T-helper 1 cell (primary cell): ENCODE measurements around the gene ST8SIA1.

Experiments
- DNase-seq, 5 donors: peaks; one replicate each; pipeline ENCODE4 v3.0.0-alpha.2; 2012 to 2020

ST8SIA1 gene

DNA sequence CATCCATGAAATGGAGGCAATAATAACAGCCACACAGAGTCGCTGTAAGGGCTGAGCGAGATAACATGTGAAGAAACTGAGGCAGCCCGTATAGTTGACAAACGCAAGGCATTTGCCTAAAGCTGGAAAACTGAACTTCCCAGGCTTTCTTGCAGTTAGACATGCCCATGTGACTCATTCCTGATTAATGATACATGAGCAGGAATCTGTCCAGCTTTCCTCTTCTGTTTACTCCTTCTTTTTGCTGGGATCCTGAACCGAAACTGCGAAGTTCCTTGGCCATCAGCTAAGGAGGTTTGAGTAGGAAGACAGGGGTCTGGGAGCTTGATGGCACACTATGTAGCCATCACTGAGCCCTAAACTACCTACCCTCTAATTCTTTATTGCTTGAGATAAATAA is 52.2 kb downstream of the ST8SIA1 start:
- DNase-seq = no peak

DNA sequence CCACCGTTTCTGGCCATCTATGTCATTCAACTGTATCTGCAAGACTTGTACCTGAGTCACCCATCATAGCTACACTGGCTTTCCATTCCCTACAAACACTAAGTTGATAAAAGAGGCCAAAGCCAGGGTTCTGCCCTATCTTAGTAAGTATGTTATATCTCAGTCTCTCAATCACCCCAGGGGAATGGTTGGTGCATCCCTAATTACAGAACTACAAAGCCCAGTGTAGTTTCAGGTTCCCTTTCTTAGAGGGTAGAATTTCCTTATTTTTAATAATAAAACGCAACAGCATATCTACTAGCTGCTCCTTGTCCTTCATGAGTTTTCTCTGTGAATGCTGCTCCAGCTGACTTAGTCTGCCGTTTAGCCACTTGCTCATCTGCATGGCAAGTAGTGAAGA is 57.6 kb downstream of the ST8SIA1 start:
- no peak for DNase-seq

DNA sequence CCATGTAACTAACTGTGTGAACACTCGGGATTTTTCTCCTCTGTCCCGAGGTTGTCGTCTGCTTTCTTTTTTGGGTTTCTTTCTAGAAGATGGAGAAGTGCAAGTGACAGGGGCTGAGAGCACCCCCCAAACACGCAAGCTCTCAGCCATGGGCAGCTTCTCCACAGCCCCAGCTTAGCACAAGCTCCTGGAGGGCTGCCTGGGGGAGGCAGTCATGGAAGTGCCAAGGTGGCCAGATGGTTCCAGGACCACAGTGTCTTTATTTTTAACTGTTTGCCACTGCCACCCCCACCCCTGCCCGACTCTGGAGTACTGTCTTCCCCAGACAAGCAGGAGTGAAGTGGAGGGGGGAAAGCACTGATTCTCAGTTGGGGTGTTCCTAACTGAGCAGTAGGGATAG is 58.2 kb downstream of the ST8SIA1 start:
- no peak for DNase-seq

DNA sequence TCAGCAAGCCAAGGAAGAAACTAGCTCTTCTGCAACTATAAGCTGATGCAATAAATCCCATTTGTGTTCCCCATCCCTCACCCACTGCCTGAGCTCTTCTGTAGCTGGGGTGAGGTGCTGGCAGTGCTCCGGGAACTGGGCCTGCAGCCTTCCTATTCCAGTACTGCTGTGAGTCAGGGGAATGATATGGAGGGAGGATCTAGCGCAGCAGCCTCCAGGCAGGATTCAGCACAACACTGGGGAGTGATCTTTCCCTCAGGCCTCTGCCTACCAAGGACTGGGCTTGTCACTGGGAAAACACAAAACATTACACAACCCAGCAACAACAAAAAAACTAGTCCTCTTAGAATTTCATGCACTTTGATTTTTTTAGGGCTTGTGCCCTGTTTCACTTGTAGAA is 58.7 kb downstream of the ST8SIA1 start:
- no peak for DNase-seq

DNA sequence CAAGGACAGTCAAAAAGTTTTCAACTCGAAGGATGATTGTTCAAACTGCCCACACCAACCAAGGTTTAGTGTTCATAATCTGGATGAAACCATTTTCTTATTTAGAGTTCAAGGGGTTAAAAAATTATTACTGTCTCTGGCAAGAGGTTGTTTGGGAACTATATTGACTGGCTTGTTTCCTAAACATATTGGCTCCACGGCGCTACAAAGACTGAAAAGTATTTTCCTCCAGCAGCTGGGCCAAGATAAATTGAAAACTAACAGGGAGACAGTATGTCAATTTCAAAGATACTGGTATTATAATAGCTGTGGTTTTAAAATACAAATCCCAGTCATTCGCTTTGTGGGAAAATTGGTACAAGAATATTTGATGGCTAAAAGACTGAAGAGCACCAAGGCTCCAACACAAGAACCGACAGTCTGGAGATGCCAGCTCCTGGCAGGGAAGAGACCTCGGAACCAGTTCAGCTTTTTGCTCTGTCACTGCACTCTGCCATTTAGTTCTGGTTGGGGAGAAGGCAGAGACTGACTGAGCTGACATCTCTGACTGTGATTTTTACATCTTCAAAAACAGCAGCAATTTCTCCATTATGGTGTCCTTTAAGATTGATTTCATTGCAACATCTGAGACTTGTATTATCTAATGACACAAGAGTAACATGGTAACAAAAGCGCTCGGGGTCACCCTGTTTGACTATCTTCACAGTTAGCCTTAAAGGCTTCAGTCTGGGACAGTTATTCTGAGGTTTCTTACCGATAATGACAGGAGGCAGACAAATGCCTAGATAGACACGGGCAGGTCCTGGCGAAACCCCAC is 62.0 kb downstream of the ST8SIA1 start:
- DNase-seq = no peak

DNA sequence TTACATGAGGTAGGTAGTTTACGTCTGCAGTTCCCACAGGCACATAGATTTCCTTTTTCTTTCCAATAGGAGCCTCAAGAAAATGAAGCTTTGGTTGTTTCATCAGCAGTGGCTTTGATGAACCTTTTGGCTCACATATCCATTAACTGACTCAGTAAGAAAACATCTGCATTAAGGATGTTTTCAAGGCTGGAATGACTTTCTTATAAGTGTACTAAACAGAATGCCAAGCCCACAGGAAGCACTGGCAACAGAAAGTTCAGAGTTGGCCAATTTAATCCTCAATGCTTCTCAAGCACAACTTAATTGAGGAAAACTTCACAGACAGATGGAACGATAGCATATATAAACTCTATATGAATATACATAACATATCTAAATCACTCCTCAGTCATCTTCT is 63.5 kb downstream of the ST8SIA1 start:
- DNase-seq = no peak

DNA sequence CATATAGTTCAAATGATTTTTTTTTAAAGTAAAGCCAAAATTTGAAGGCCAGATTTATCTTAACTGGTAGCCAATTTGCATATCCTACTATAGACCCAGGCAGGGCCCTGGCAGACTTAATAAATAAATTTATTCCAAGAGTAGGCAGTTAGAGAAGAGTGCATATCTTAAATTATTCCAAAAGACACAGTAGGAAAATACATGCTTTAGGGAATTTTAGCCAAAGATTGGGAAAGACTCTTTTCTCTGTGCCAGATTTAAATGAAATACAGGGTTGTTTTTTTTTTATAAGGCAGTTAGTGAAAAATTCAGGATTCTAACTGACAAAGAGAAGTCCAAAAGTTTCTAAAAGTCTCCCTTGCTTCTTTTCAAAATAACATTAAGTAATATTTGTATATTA is 65.5 kb downstream of the ST8SIA1 start:
- no peak for DNase-seq

DNA sequence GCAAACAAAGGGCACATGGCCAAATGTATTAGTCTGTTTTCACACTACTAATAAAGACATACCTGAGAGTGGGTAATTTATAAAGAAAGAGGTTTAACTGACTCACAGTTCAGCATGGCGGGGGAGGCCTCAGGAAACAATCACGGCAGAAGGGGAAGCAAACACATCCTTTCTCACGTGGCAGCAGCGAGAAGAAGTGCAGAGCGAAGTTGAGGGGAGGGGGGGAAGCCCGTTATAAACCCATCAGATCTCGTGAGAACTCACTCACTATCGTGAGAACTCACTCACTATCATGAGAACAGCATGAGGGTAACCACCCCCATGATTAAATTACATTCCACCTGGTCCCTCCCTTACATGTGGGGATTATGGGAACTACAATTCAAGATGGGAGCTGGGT is 66.1 kb downstream of the ST8SIA1 start:
- DNase-seq = no peak

DNA sequence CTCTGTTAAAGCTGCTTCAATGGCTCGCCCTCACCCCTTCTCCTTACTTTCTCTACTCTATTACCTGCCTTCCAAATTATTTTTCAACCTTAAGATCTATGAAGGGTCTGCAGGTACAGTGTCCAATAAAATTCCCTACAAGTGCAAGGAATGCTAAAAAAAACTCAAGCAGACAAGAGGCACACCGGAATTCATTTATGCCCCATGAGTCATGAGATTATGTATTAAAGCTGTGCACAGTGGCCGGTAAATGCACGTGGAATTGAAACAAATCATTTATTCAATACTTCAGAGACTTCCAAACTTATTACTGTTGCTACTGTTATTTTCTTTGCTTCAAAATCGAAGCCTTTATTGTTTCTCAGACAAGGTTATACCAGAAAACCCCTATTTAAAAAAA is 68.4 kb downstream of the ST8SIA1 start:
- no peak for DNase-seq

DNA sequence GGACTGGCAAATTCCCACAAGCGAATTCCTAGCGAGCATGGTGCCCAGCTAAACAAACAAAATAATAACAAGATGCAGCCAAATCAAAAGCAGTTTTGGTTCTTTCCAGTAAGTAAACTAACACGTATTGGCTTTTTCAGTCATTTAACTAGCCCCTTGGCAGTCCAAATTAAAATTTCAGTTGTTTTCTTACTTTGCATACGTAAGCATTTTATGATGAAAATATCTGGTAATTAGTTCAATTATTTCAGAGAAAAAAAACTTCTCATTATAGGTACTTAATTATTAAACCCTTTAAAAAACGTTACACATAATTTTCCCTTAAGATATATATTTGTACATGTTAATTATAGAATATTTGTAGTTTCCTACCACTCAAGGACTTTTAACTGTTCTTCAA is 70.1 kb downstream of the ST8SIA1 start:
- DNase-seq = no peak

DNA sequence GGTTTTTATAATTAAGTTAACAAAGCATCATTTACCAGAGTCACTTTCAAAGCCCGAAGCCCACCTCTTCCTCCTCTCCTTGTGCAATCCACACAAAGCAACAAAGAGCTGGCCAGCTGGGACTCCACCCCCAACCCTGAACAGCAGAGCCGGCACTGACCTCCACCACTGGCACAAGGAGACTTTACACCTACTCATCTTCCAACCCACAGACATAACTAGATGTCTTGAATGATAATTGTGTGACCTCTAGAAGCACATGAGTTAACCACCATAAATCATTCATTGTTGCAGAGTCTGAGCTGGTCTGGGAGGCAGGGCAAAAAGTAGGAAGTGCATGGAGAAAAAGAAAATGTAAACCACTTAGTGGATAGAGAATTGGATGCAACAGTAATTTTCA is 72.2 kb downstream of the ST8SIA1 start:
- DNase-seq = no peak

DNA sequence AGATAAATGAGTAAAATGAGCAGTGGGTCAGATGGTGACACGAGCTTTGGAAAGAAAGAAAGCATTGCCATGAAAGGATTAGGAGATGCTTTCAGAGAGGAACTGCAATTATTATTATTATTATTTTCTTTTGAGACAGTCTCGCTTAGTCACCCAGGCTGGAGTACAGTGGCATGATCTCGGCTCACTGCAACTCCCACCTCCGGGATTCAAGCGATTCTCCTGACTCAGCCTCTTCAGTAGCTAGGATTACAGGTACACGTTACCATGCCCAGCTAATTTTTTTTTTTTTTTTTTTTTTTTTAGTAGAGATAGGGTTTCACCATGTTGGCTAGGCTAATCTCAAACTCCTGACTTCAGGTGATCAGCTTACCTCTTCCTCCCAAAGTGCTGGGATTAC is 77.4 kb downstream of the ST8SIA1 start:
- no peak for DNase-seq

DNA sequence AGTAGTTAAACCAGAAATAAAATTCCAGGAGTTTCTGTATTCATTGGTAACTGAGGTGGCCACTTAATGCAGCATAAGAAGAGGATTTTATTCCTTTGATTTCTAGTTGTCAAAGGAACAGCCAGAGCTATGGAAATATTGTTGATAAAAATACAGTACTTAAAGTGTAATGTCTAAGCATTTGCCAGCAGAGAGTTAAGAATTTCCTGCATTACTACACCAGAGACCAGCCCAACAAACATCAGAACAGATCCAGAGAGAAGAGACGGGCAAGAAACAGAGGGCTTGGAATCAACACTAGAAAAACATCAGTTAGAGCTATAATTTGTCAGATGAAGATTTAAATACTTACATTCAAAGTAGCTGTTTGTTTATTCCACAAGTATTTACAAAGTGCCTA is 77.9 kb downstream of the ST8SIA1 start:
- no peak for DNase-seq

DNA sequence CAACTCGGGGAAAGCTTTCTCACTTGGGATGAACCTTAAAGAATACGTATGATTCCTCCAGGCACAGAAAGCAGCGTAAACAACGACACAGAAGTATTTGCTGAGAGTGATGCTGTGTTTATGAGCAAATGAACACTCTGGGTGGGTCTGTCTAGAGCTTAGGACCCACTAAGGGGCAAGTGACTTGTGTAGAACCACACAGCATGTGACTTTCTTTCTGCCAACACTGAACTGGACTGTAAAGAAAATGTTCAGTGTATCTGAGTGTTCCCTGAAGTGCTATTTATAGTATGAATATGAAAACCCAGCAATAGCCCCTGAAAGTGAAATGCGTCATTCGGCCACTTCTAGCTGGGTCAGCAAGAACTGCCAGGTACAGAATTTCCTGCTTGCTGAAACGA is 78.5 kb downstream of the ST8SIA1 start:
- no peak for DNase-seq

DNA sequence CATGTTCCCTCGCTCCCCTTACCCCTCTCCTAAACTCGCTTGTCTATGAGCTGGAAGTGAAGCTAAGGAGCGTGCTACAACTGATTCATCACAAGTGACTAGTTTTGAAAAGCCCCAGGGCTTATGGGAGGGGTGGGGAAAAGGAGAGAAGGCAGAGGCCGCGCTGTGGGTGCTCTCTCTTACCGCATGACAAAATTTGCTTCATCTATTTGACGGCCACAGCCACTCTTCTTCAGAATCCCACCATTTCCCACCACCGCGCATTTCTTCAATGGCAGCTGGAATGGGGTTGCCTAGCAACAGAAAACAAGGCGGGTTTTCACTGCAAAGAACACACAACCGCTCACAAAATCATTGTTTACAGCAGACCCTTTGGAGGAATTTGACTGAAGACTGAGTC is 79.4 kb downstream of the ST8SIA1 start:
- DNase-seq = no peak

DNA sequence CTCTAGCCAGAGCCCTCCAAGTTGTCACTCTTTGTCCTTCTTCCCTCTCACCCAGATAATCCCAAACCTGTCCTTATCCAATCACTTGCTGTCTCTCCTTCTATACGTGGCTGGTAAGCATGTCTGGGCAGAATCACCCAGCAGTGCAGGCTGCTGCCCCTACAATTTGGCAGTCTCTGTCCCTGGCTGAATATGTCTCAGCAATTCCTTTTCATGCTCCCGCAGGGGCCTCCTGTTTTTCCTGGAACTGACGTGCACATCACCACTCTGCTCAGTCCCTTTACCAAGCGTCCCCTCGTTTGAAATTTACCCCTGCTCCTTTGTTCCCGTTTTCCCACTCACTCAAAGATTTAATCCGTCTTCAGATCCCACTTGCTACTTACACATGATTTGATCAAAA is 80.0 kb downstream of the ST8SIA1 start:
- no peak for DNase-seq

DNA sequence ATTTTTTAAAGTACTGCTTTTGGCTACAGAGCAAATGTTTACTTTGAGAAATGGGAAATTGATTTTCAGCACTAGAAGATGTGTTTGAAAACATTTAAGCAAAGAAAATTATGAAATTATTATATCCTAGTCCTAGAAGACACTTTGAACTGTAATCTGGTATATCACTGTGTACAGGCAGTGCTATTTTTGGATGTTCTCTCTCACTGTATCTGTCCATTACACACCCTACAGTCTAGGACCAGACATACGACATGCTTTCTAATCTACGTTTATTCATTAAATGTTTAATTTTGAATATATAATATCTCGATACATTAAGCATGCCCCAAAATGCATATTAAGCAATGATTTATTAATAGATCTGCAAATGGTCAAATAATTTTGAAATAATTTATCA is 82.5 kb downstream of the ST8SIA1 start:
- no peak for DNase-seq

DNA sequence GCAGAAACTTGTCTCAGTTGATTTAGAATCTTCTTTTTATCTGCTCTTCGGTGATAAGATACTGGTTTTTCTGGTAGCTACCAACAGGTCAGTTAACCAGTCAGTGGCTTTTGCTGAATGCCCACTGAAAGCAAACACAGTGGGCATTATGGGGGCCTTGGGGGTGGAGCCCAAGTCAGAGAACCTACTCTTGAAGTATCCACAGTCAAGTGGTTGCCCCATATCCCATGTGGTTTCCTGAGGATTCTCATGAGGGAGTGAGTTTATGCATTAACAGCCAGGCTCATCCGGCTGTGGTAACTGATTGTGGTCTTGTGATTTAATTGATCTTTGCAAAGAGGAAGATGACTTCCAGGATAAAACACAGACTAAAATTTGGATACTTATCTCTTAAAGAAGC is 83.7 kb downstream of the ST8SIA1 start:
- DNase-seq = no peak

DNA sequence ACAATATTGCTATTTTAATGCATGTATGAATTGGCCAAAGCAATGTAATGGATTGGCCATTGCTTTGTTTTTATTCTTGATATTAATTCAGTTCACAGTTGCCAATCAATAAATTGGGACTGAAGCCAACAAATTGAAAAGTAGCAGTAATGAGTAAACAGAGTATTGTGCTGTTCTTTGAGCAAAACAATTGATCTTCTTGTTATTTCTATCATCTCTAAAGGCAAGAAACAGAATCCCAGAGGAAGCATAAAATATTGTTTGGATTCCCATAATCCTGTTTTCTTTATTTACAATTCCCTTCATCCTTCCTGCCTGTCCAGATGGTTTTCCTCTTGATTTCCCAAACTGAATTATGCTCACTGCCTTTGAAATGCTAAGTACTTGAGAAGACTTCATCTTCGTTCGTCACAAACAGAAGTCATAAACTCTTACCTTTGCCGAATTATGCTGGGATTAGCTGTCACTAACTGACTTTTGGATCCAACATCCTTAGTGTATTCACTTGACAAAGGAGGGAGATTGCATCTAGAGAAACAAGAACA is 85.9 kb downstream of the ST8SIA1 start:
- no peak for DNase-seq

DNA sequence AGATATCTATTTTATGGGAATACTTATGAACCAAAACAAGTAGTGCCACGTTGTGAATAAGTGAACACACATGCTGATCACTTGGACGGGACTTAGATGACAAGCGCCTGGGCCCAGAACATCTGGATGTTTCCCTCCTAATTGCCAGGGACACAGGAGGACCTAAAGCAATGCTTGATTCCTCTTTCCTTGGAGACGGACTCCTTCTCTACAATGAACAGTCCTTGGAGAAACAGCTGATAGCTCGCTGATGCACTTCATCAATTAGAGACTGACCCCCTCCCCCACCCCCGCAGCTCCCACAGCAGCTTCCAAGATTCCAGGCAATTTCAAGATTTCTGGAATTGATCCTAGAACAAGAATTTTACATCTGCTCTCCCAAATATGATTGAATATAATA is 86.4 kb downstream of the ST8SIA1 start:
- DNase-seq = no peak

DNA sequence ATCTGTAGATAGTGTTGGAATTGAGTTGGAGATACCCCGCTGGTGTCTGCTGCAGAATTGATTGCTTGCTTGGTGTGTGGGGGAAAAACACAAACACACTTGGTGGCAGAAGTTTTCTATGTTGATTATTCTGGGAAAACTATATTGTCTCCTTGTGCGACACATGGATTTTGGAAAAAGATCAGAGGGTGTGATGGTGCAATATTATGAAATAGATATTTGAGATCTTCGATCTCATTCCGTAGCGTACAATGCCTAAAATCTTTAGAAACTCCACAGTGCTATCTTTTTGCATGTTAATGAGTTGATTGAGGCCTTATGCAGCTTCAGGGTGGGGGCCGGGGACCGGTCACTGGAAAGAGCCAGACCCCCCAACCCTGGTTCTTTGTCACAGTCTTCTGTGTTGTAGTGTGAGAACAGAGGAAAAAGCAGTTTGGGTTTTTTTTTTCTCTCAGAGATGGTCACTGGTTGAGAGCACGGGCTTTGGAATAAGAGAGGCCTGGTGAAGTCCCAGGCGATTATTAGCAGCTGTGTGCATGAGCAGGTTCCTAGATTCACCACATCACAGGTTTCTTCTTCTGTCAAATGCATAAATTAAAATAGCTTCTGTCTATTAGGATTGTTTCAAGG is 88.2 kb downstream of the ST8SIA1 start:
- no peak for DNase-seq

DNA sequence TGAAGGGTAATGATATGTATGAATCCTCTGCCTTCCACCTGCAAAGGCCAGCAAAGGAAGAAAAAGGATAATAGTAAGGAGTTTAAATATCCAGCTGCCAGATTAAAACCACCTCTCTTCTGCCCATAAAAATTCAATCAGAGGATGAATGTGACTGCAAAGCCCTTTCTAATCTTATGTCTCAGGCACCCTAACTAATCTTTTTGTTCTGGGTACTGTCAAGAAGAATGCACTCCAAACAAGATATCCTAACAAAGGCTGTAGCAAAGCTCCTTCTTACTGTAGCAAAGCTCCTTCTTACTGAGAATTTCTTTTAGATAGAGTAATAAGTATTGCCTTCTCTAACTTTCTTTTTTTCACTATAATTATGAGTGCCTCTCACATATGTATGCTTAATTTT is 91.8 kb downstream of the ST8SIA1 start:
- DNase-seq = no peak

DNA sequence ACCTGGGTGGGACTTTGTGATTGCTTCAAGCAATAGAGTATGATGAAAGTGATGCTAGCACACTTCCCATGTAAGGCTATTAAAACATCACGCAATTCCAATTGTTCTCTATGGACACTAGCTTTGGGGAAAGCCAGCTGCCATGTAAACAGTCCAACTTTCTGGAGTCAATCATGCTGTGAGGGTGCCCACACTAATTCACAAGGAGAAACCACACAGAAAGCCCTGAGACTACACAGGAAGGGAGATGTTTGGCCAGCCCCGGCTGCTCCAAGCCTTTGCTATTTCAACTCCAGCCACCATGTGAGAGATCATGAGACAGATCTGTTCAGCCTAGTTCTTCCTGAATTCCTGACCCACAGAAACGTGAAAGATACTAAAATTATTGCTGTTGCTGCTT is 96.3 kb downstream of the ST8SIA1 start:
- DNase-seq = no peak

DNA sequence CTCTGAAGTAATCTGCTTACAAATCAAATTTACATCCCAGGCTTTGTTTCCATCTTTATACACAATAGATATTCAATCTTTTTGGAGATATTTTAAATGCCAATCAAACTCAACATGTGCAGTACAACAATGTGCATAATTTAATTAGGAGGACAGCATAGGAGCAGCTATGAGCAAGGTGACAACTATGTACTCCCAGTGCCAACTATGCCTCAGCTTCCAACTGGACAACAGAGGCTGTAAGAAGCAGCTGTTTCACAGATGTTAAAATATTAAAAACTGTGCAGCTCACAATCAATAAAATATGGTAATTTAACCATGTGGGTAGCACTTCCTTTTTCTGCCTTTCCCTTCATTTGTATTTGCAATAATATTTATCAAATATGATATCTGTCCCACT is 99.9 kb downstream of the ST8SIA1 start:
- no peak for DNase-seq

DNA sequence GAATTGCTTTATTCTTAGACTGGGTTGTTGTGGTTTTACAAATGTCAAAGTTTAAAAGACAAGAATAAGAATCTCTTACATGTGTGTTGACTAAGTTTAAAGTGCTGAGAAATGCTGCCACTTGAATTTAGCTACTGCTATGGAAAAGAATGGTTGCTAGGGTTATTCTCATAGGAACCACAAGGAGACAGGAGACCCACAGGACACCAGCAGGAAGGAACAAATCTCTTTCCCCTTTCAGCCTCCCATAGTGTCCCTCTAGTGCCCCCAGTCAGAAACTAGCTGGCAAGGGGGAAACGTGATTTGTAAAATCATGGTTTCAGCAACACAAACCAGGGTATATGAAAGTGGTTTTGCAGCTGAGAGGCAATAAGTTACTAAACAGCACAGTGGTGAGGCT is 102.7 kb downstream of the ST8SIA1 start:
- no peak for DNase-seq
